ENCODE data around the gene BRD3. TPM values are rescaled to one million over a fixed set of nuclear protein-coding genes. Genes with fewer than 3 reads are reported as not detected.

Gene BRD3
- 10 to 100 TPM; 39.9 to 45.2 TPM for total RNA-seq

DNA sequence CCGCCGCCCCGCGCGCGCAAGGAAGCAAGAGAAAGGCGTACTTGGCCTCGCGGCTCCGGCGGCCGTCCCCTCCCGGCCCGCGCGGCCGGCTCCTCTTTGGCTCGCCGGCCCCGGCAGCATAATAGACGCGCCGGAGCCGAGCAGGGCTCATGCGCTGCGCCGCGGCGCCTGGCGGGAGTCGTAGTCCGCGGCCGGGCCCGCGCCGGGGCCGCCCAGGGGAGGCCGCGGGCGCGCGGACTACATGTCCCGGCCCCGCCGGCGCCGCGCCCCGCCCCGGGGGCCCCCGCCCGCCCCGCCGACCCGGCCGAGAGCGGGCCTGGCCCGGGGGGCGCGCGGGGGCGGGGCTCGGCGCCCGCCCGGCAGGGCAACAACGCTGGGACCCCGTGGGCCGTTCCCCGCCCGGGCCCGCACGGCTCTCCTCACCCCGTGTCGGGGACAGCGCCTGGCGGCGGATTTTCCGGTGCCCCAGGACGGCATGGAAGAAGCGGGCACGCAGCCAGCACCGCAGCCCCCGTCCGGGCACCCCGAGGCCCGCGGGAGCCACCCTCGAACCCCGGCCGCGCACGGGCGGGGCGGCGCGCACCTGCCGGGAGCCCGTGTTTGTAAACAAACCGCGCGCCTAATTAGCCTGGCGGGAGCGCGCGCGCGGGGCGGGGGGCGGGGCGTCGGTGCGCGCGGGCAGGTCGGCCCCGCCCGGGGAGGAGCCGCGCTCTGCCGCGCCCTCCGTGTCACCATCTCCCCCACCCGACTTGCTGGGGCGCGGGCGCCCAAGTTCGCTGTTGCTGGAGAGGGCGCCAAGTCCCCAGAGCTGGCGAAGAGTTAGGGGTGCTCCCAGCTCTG is at the start of gene BRD3:
Gene BRD3, minus strand, starts transcription at position 123 of the 840 bp plus-strand sequence. CDS start 14,549 bp downstream, outside the sequence.

GRCh38 chr9:134024828-134025605 is 42.8 kb downstream of the BRD3 start, which contains the start of gene BRD3OS:
Gene BRD3OS, plus strand, starts transcription at chr9:134025481. Its CDS starts 1,267 bp downstream, at chr9:134026748.

DNA sequence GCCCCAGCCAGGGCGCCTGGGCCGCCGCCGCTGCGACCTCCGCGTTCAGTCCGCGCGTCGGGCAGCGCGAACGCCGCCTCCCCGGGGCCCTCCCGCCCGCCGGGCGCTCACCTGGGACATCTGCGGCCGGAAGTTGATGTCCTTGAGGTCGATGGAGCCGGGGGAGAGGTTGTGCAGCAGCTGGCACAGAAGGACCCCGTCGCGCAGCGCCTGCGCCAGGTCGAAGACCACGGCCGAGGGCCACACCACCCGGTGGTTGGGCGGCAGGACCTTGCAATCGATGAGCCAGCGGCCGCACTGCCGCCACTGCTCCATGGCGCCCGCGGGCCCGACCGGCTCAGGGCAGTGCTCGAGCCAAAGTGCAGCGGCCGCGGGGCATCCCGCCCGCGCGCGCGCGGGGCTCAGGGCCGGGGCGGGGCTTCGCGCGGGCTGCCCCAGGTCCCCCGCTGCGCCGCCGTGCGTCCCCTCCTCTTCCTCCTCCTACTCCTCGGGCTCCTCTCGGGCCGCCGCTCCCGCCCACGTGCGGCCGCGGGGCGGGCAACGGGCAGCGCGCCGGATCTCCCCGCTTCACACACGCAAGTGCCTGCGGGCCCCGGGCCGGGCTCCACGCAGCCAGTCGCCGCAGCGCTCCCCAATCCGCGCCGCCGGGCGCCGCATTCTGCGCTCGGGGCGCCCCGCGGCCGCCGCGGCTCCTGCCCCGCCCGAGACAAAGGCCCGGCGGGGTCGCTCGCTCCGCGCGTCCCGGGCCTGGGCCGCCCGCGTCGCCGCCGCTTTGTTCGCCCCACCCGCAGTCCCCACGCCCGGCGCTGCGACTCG is 75.7 kb downstream of the BRD3 start, which contains the start of gene VAV2:
Gene VAV2, minus strand, starts transcription at position 361 of the 816 bp plus-strand sequence. Its CDS starts 46 bp downstream, at position 315.

Other genes with a start within 250 kb of the BRD3 start
- gene VAV2, start 75.7 kb downstream of the BRD3 start, total RNA-seq: 1 to 10 TPM; 7.1 to 8.8 TPM
- 10 to 100 TPM; 12.6 to 14.0 TPM for gene BRD3OS, start 42.5 kb downstream of the BRD3 start, total RNA-seq
- 10 to 100 TPM; 33.5 to 35.3 TPM for gene WDR5, start 68.1 kb upstream of the BRD3 start, total RNA-seq
- 10 to 100 TPM; 22.7 to 23.4 TPM for gene RNU6ATAC, start 96.5 kb upstream of the BRD3 start, total RNA-seq